Thoracic aorta (tissue), 2 donors: ENCODE data around the gene ITGBL1. TPM values are rescaled to one million over a fixed set of nuclear protein-coding genes. Genes with fewer than 3 reads are reported as not detected.

ENCODE experiments used
- ATAC-seq: fragments of 150-250 bp; one replicate; pipeline ENCODE4 v1.8.0; 2017; ENCODE audit warnings: low read depth; ENCODE audit not compliant: insufficient number of reproducible peaks, low FRiP score
- DNase-seq: peaks from one replicate; pipeline ENCODE4 v3.0.0-alpha.2; 2020; ENCODE audit warnings: low spot score
- H3K27ac ChIP-seq, 2 donors: fragments of 200-600 bp; sonication (generic); 1 replicate in 1 of 2; 2 replicates in 1 of 2; pipeline ENCODE4 v1.5.1; 2016; ENCODE audit warnings: mild to moderate bottlenecking in 2 of 2, moderate library complexity in 2 of 2
- H3K27me3 ChIP-seq: fragments of 200-600 bp; sonication (generic); replicated peaks from 2 replicates; pipeline ENCODE4 v1.6.0; 2016; ENCODE audit warnings: mild to moderate bottlenecking; ENCODE audit not compliant: insufficient read depth
- H3K36me3 ChIP-seq: fragments of 200-600 bp; sonication (generic); one replicate; pipeline ENCODE4 v1.5.1; 2016
- H3K4me1 ChIP-seq, 2 donors: fragments of 200-600 bp; sonication (generic); 1 replicate in 1 of 2; 2 replicates in 1 of 2; pipeline versions ENCODE4 v1.5.1 to v1.6.0; 2016; ENCODE audit warnings: low read depth in 2 of 2, mild to moderate bottlenecking in 1 of 2; ENCODE audit not compliant: control insufficient read depth in 1 of 2
- H3K4me3 ChIP-seq: fragments of 200-600 bp; sonication (generic); 2 replicates; pipeline ENCODE4 v1.5.1; 2016; ENCODE audit warnings: mild to moderate bottlenecking
- H3K9me3 ChIP-seq: fragments of 200-600 bp; sonication (generic); 2 replicates; pipeline ENCODE4 v1.5.1; 2016
- CTCF ChIP-seq: fragments of 200-600 bp; sonication (generic); IDR thresholded peaks from one replicate; pipeline ENCODE4 v1.5.1; 2019; ENCODE audit warnings: antibody characterized with exemption
- total RNA-seq, 2 donors: library from RNA; depleted of rRNA; stranded (reverse); fragments of >200 nt; gene quantifications; one replicate each; pipeline versions ENCODE4 v1.1.0 to v1.2.3, GENCODE V29; 2016

ITGBL1 gene
- total RNA-seq, 2 donors from 2014 or later, result 179 to 224 TPM

GRCh38 chr13:101489643-101490405, 37.3 kb downstream of the ITGBL1 start:
- DNase-seq (no peak), ATAC-seq (no peak)
- Histone ChIP-seq H3K9me3 (no peaks in the 10 kb centered on the region), H3K36me3 (no peaks in the 10 kb centered on the region), H3K27ac (peak overlapping the region; percentile 2 to 6), H3K4me3 (no peak overlapping the region), H3K27me3 (no peaks in the 10 kb centered on the region), H3K4me1 (peaks cover 0 to 23% of the 10 kb centered on the region in 2 donors)
- TF ChIP-seq CTCF, result no peak

- Histone ChIP-seq H3K36me3 (no peaks in the 10 kb centered on the region), H3K4me3 (no peak overlapping the region), H3K27ac (peak overlapping the region; percentile 2 to 6), H3K27me3 (no peaks in the 10 kb centered on the region), H3K9me3 (no peaks in the 10 kb centered on the region), H3K4me1 (peaks cover 0 to 23% of the 10 kb centered on the region in 2 donors)
- ATAC-seq (no peak), DNase-seq (no peak)
- TF ChIP-seq CTCF, result no peak
Measured at GRCh38 chr13:101490406-101491015, 38.0 kb downstream of the ITGBL1 start.

- H3K27ac ChIP-seq, result no peak overlapping the region
- TF ChIP-seq CTCF, result no peak
- peaks cover 0 to 23% of the 10 kb centered on the region in 2 donors for H3K4me1 ChIP-seq
- no peaks in the 10 kb centered on the region for H3K27me3 ChIP-seq
- no peaks in the 10 kb centered on the region for H3K36me3 ChIP-seq
- no peak overlapping the region for H3K4me3 ChIP-seq
- no peaks in the 10 kb centered on the region for H3K9me3 ChIP-seq
- ATAC-seq (no peak), DNase-seq (no peak)
Measured at GRCh38 chr13:101492251-101492910, 39.9 kb downstream of the ITGBL1 start.

DNA sequence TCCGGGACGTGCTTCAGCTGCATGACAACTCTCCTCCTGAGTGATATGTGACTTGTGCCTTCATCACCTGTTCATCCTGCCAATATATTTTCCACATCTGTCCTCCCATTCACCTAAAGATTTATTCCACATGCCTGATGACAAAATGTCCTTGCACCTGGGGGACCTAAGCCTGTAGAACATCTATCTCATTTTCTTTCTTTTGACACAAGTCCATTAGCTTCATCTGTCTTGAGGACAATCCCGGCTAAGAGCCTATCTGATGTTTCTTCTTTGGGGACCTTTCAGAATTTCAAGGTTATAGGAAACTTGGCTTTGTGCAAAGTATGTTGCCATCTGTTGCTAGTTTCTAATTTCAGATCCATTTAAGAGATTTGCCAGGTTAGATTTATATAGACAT, 41.1 kb downstream of the ITGBL1 start:
- H3K36me3 ChIP-seq, result no peaks in the 10 kb centered on the region
- H3K4me3 ChIP-seq, result no peak overlapping the region
- no peak for ATAC-seq
- no peaks in the 10 kb centered on the region for H3K27me3 ChIP-seq
- H3K27ac ChIP-seq, result no peak overlapping the region
- no peak for DNase-seq
- H3K9me3 ChIP-seq, result no peaks in the 10 kb centered on the region
- peaks cover 0 to 24% of the 10 kb centered on the region in 2 donors for H3K4me1 ChIP-seq
- TF ChIP-seq CTCF, result no peak

- DNase-seq (no peak), ATAC-seq (peak; percentile 90)
- Histone ChIP-seq H3K4me3 (peak overlapping the region; percentile 64), H3K4me1 (peaks cover 7 to 33% of the 10 kb centered on the region in 2 donors), H3K27ac (peak overlapping the region; percentile 57 to 65), H3K9me3 (no peaks in the 10 kb centered on the region), H3K27me3 (no peaks in the 10 kb centered on the region), H3K36me3 (no peaks in the 10 kb centered on the region)
- no peak for TF ChIP-seq CTCF
Measured at GRCh38 chr13:101499406-101499805, 46.9 kb downstream of the ITGBL1 start.
